Left renal pelvis (tissue), 4 donors: ENCODE measurements around the gene BCKDHA. TPM values are rescaled to one million over a fixed set of nuclear protein-coding genes. Genes with fewer than 3 reads are reported as not detected.

ENCODE experiments used
- DNase-seq, 4 donors: peaks; one replicate each; pipeline ENCODE4 v3.0.0-alpha.2; 2013; ENCODE audit warnings: low read depth in 4 of 4, low spot score in 3 of 4
- polyA plus RNA-seq, 4 donors: library from polyadenylated mRNA; unstranded; fragments of 120-200 nt; gene quantifications; one replicate each; pipeline ENCODE4 v1.2.1, GENCODE V29; 2013; ENCODE audit not compliant: insufficient read length in 4 of 4

BCKDHA gene
- 10 to 100 TPM; 17.8 to 46.3 (median 30.7) TPM for polyA plus RNA-seq

DNA sequence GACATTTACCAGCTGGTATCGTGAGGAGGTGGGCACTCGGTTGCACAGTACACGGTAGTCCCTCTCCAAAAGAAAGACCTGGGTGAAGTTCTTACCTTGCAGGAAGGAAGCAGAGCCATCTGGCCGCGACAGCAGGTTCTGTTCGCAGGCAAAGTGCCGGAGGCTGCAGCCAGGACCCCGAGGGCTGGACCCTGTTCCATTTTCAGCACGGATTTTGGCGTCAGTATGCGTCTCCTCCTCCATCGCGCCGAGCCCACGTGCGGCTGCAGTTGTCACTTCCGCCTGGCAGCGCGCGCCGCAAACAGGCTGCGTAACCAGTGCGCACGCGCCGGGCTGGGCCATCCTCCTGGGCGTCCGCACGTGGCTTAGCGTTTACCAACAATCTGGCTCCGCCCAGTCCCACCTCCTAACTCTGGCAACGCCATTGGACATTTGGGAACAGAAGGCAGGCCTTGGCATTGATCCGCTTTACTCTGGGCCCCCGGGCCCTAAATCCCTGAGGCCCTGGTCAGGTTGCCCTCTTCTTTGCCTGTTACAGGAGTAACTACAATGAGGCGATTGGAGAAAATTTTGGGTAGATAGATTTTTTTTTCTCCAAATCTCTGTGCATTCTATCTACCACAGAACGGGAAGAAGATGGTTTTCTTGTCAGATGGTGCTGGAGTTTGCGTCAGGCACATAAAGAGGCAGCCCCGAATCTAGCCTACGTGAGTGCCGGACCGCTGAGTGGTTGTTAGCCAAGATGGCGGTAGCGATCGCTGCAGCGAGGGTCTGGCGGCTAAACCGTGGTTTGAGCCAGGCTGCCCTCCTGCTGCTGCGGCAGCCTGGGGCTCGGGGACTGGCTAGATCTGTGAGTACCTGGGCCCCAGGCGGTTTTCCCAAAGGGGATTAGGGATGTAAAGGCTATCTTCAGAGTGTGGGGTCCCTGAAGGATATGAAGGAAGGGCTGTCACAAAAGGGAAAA is at the start of gene BCKDHA, which contains the start of gene EXOSC5:
Gene BCKDHA, plus strand, starts transcription at position 733 of the 964 bp plus-strand sequence. Its CDS starts 10 bp downstream, at position 743.
Gene EXOSC5, minus strand, starts transcription at position 274 of the 964 bp plus-strand sequence. Its CDS starts 31 bp downstream, at position 243.
- DNase-seq = peak; percentile 98 to 100 (median 100)

- DNase-seq = no peak
These were observed 46.8 kb upstream of the BCKDHA start for GRCh38 chr19:41350735-41351338.

DNA sequence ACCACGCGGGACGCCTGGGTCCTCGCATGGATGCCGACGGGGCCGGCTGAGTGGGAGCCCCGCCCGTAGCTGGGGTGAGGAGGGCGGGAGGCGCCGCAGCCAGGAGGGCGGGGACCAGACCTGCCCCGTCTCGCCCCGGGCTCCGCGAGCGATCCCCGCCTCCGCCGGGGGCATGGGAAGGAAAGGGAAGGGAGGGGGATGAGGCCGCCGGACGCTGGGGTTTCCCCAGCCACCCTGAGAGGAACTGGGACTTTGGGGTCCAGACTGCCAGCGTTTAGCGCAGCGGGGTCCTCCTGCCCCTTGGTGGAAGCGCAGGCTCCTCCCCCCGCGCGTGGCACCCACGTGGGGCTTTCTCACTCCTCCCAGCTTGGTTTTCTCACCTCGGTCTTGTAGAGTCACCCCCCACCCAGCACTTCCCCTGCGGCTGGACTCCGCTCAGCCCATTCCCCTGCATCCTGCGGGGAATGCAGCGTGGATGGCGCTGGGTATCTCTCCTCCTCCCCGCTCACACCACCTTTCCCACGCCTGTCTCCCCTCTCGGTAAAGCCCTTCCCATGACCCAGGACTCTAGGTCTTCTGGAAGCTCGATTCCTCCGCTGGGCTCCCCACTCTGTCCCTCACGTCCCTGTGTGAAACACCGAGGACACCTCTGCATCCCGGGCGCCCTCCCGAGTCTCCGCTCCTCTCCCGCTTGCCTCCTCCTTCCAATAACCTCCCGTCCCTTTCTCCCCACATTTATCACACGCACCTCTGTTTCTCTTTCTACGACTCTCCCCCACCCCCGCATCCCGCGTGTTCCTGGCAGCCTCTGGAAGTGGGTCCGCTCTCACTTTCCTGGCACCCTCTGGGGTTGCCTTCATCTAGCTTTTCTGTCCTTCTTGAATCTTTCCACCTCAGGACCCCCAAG is 46.0 kb upstream of the BCKDHA start:
- DNase-seq = no peak

DNA sequence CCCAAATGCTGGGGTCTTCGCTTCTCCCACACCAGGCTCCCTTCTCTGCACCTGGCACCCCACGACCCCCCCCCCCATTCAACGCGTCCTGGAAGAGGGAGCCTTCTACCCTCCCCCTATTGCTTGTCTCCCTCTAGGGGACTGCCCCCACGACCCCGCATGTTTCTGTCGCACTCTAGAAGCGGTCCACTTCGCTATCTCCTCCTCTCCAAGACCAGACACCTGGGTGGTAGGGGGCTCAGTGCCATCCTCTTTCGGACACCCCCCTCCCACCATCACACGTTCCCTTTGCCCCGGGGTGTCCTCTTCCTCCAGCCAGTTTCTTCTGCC is 45.4 kb upstream of the BCKDHA start:
- DNase-seq = no peak

DNA sequence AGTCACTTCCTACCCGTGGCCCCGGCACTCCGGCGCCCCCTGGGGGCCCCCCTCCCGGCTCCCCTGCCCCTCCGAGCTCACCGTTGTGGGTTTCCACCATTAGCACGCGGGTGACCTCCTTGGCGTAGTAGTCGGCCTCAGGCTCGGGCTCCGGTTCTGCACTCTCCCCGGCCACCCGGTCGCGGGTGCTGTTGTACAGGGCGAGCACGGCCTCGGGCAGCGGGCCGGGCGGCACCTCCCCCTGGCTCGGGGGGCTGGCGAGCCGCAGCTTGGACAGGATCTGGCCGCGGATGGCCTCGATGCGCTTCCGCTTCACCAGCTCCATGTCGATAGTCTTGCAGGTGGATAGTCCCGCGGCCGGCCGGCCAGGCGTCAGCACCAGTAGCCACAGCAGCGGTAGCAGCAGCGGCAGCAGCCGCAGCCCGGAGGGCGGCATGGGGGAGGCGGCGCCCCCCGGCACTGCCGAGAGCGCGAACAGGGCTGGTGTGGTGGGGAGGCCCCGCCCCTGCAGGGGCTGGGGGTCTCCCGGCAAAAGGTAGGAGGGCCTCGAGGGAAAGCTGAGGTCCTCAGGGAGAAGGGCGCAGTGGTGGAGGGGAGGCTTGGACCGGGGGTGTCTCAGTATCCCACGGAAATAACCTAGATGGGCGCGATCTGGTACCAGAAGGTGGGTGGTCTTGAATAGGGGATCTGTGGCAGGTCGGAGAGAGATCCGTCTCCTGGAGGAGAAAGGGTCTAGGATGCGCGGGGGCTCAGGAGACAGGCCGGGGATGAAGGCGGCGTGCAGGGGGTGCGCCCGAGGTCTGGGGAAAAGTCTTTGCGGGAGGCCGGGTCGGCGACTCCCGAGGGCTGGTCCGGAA is 44.8 kb upstream of the BCKDHA start:
- DNase-seq = no peak

GRCh38 chr19:41353466-41354342 is 43.9 kb upstream of the BCKDHA start, which contains the start of gene TGFB1:
TSS of gene TGFB1 (minus strand) at chr19:41353922. CDS start at chr19:41353044, 878 bp downstream.
- DNase-seq = no peak

GRCh38 chr19:41354343-41354953 is 43.2 kb upstream of the BCKDHA start:
- no peak for DNase-seq

DNA sequence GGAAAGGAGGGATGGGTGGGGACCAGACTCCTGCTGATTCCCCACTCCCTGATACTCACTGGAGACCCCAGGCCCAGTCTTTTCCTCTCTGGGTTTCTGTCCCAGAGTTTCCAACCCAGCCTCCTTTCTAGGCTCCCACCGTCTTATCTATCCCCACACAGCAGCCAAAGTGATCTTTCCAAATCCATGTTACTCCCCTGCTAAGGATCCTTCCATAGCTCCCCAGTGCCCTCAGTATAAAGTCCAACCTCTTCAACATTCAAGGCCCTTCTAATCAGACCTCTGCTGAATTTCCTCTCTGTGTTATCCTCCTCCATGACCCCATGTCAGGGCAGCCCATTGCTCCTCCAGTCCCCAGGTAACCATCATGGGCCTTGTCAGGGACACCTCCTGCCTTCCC is 42.6 kb upstream of the BCKDHA start:
- no peak for DNase-seq

- no peak for DNase-seq
These were observed 41.8 kb upstream of the BCKDHA start for GRCh38 chr19:41355802-41356201.

DNA sequence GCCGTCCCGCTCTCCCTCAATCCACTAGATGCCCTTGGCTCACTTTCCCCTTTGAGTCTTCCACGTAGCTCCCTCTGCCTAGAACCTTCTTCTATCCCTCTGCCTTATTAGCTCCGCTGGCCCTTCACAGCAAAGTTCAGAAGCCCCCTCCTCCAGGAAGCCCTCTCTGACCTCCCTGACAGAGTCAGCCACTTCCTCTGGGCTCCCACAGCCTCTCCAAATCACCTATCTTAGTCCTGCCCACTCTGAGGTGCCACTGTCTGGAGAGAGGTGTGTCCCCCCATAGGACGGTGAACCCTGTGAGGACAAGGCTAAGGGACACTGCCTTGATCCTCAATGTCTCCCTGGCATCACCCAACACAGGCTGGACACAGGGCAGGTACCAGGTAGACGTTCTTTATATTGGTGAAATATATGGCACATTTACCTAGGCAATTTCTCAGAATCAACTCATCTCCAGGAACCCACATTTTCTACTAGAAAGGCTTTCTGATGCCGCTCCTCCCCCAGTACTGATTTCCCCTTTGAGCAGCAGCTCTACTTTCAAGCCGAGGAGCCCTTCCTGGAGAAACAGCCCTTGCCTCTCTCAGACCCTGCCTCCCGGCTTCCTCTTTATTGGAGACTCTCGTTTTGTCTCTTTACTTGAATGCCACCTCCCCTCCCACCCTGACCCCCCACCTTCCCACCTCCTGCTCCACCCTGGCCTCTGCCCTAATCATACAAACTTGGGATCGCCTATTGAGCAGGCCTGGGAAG is 40.5 kb upstream of the BCKDHA start:
- no peak for DNase-seq

DNA sequence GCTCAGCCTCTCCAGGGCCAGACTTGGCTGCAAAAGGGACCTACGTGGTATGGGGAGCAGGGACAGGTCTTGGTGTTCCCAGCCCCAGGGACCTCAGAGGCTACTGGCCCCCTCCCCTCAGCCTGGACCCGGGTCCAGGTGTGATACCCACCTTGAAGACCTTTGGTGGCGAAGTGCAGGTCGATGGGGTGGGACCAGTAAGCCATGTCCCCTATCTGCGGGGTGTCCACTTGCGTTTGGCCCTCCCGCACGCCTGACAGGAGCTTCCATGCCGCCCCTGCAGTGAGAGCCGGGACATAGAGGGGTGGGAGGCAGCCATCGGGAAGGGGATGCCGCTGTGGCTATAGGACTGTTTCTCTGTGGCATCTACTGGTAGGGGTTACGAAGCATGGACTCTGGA is 39.9 kb upstream of the BCKDHA start:
- no peak for DNase-seq

- no peak for DNase-seq
These were observed 37.9 kb upstream of the BCKDHA start for GRCh38 chr19:41359741-41360140.

GRCh38 chr19:41362143-41362847 is 35.3 kb upstream of the BCKDHA start:
- no peak for DNase-seq

DNA sequence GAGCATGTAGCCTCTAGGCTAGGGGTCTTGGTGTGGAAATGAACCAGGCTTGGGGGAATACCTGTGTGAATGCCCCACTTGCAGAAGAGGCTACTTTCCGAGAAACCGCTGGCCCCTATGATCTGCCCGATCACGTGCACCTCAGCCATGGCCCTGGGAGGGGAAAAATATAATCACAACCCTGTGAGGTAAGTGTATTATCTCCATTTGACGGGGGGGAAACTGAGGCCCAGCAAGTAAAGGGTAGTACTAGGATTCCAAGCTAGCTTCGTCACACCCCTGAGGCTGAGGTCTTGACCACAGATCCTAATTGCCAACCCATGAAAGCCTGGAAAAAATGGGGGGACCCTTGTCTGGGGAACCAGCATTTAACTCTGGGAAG is 34.3 kb upstream of the BCKDHA start:
- DNase-seq = no peak

DNA sequence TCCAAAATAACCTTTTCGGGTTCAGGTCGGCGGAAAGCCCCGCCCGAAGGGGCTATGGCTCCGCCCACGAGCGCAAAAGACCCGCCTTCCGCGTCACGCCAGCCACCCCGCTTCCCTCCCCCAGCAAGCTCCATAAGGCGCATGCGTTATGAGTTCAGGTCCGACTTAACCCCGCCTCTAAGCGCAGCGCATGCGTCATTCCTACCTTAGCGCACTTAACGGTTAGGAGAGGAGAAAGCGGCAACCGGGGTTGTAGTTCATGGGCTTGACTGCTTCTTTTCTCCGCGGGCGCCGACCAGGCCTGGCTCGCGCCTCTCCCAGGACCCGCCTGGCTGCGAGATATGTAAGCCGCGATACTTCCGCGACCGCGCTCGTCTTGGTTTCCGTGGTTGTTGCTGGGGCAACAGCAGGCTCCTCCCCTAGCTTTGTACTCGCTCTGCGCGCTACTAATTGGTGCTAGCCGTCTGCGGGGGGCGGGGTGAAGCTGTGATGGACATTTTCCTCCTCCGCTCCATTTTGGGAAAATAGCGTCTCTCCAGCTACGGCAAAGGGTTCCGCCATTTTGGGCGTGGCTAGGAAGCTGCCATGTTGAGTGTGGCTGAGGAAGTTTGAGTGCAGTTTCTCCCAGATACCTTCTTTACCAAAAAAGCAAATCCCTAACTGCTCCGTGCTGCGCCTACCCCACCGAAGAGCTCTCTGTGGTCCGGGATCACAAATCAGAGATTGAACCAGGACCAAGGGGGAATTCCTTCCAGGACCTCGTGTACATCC is 33.7 kb upstream of the BCKDHA start, which contains the start of gene B9D2:
Gene B9D2, minus strand, starts transcription at position 397 of the 771 bp plus-strand sequence. CDS start 630 bp downstream, outside the sequence.
- DNase-seq = peak; percentile 96 to 97 (median 97)
